Sigmoid colon (tissue), 7 donors: Measurements from ENCODE around the gene UMPS. TPM values are rescaled to one million over a fixed set of nuclear protein-coding genes. Genes with fewer than 3 reads are reported as not detected.

Source experiments
- DNase-seq: peaks from one replicate; pipeline ENCODE4 v3.0.0-alpha.2; 2019
- H3K27ac ChIP-seq, 4 donors: fragments of 200-600 bp; sonication (generic); one replicate each; pipeline ENCODE4 v1.5.1; 2016 to 2019; ENCODE audit warnings: mild to moderate bottlenecking in 1 of 4
- H3K27me3 ChIP-seq, 3 donors: fragments of 200-600 bp; sonication (generic); one replicate each; pipeline ENCODE4 v1.5.1; 2019; ENCODE audit warnings: mild to moderate bottlenecking in 1 of 3
- H3K36me3 ChIP-seq, 4 donors: fragments of 200-600 bp; sonication (generic); one replicate each; pipeline ENCODE4 v1.5.1; 2016 to 2019
- H3K4me1 ChIP-seq, 4 donors: fragments of 200-600 bp; sonication (generic); one replicate each; pipeline ENCODE4 v1.5.1; 2017 to 2019
- H3K4me3 ChIP-seq, 4 donors: fragments of 200-600 bp; sonication (generic); one replicate each; pipeline ENCODE4 v1.5.1; 2017 to 2019; ENCODE audit warnings: mild to moderate bottlenecking in 2 of 4, moderate library complexity in 1 of 4
- H3K9me3 ChIP-seq, 4 donors: fragments of 200-600 bp in 3 of 4; sonication (generic) in 3 of 4; one replicate each; pipeline versions ENCODE4 v1.5.1 to v1.6.1; 2013 to 2019
- CTCF ChIP-seq, 4 experiments: fragments of 450-650 bp in 3 of 4; fragments of 200-600 bp in 1 of 4; IDR thresholded peaks; one replicate each; pipeline ENCODE4 v1.5.1; 2016 to 2019; ENCODE audit warnings: antibody characterized with exemption in 4 of 4, mild to moderate bottlenecking in 3 of 4, moderate library complexity in 2 of 4
- EP300 ChIP-seq, 4 donors: sonication (generic); formaldehyde crosslinking; IDR thresholded peaks; one replicate each; pipeline ENCODE4 v1.6.1; 2017; ENCODE audit warnings: antibody characterized with exemption in 4 of 4
- POLR2A ChIP-seq, 2 donors: fragments of 450-650 bp; IDR thresholded peaks; one replicate each; pipeline ENCODE4 v1.6.1; 2016; ENCODE audit warnings: antibody characterized with exemption in 2 of 2, mild to moderate bottlenecking in 2 of 2, moderate library complexity in 2 of 2
- POLR2AphosphoS5 ChIP-seq, 4 donors: sonication (generic); formaldehyde crosslinking; IDR thresholded peaks; one replicate each; pipeline ENCODE4 v1.6.1; 2017; ENCODE audit warnings: antibody characterized with exemption in 4 of 4
- WGBS, 2 donors: extraction: QIAGEN DNeasy Blood & Tissue Kit; methylation state at CpG; one replicate each; pipeline ENCODE4 v1.1.7; 2013; 5-methylcytosine and 5-hydroxymethylcytosine counted together
- intact Hi-C: fragments of 100-400 bp; cut with DNase I; formaldehyde crosslinking; loops from one replicate; pipeline ENCODE4 v1.15.1; 2023
- polyA plus RNA-seq, 3 donors: library from polyadenylated mRNA; stranded (reverse); fragments of 200-250 nt; gene quantifications; one replicate each; pipeline ENCODE4 v1.2.3, GENCODE V29; 2013
- total RNA-seq, 4 donors: library from RNA; depleted of rRNA; stranded (reverse); fragments of >200 nt; gene quantifications; one replicate each; pipeline ENCODE4 v1.1.0, GENCODE V29; 2016
- donor health status: healthy with polysubstance abuse.
- donor health status: Bipolar disorder and iron deficiency.
- donor health status: healthy.

Gene UMPS
- total and polyA plus RNA-seq, 7 donors = 16.7 to 25.1 (median 20.3) TPM

DNA sequence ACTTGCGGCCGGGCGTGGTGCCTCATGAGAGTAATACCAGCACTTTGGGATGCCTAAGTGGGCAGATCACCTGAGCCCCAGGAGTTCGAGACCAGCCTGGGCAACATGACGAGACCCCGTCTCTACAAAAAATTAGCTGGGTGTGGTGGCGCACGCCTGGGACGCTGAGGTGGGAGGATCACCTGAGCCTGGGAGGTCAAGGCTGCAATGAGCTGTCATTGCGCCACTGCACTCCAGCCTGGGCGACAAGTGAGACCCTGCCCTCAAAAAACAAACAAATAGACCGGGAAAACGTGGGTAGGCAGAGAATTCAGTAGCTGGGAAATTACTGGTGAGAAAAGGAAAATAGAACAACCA lies 667 bp downstream of the UMPS start:
- intact Hi-C loops = no loop called here
- TF ChIP-seq POLR2A (IDR thresholded peaks at IDR 0.05) (no peak), CTCF (IDR thresholded peaks at IDR 0.05) (no peak), POLR2AphosphoS5 (IDR thresholded peaks at IDR 0.05) (no peak), EP300 (IDR thresholded peaks at IDR 0.05) (no peak)
- Histone ChIP-seq H3K36me3 (peaks cover 0 to 9% (median 0%) of the 10 kb centered on the region in 4 donors), H3K27ac (peak overlapping the region in 3 of 4 donors; percentile 71 to 82 (median 80)), H3K4me3 (peak overlapping the region; percentile 66 to 94 (median 92)), H3K9me3 (no peaks in the 10 kb centered on the region), H3K27me3 (peaks cover 0 to 3% (median 0%) of the 10 kb centered on the region in 3 donors), H3K4me1 (peaks cover 0 to 31% (median 20%) of the 10 kb centered on the region in 4 donors)
- no peak for DNase-seq
- WGBS, 2 donors = 3 to 15% methylated on average over 13 of the region's 13 CpGs

DNA sequence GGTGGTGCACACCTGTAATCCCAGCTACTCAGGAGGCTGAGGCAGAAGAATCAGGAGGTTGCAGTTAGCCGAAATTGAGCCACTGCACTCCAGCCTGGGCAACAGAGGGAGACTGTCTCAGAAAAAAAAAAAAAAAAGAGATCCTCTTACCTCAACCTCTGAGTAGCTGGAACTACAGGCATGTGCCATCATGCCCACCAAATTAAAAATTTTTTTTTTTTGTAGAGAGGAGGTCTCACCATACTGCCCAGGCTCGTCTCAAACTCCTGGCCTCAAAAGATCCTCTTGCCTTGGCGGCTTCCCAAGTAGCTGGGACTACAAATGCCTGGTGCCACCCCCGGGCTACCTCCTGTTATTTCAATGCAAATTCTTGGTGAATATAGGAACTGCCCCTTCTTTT lies 1.5 kb downstream of the UMPS start:
- H3K27ac ChIP-seq = no peak overlapping the region
- TF ChIP-seq CTCF (IDR thresholded peaks at IDR 0.05) (no peak), POLR2A (IDR thresholded peaks at IDR 0.05) (no peak), EP300 (IDR thresholded peaks at IDR 0.05) (no peak), POLR2AphosphoS5 (IDR thresholded peaks at IDR 0.05) (no peak)
- intact Hi-C loops = no loop called here
- H3K27me3 ChIP-seq = no peaks in the 10 kb centered on the region
- DNase-seq = no peak
- H3K4me3 ChIP-seq = no peak overlapping the region
- peaks cover 0 to 13% (median 0%) of the 10 kb centered on the region in 4 donors for H3K36me3 ChIP-seq
- peaks cover 0 to 31% (median 20%) of the 10 kb centered on the region in 4 donors for H3K4me1 ChIP-seq
- WGBS, 2 donors = 86 to 92% methylated on average over 4 of the region's 4 CpGs
- no peaks in the 10 kb centered on the region for H3K9me3 ChIP-seq

DNA sequence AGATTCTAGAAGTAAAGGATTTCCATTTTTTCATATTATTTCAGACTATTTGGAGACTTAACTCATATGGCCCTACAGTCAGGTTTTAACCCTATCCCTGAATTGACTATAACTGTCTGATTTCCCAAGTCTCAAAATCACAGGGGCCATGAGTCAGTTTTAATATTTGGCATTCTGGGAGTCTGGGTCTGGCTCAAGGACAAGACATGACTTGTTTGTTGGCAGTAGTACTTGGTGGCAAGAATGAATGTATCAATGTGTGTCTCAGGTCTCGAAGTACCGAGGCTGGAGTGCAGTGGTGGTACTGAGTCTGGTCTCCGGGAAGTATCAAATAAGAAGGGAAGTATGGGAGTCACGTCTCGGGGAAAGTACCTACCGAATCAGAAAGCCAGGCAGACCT lies 10.8 kb downstream of the UMPS start:
- Histone ChIP-seq H3K4me1 (peaks cover 0 to 7% (median 0%) of the 10 kb centered on the region in 4 donors), H3K27me3 (no peaks in the 10 kb centered on the region), H3K36me3 (peaks cover 20 to 94% (median 39%) of the 10 kb centered on the region in 4 donors), H3K9me3 (no peaks in the 10 kb centered on the region), H3K4me3 (no peak overlapping the region), H3K27ac (no peak overlapping the region)
- intact Hi-C loops = no loop called here
- WGBS, 2 donors = 95 to 96% methylated on average over 6 of the region's 6 CpGs
- TF ChIP-seq POLR2A (IDR thresholded peaks at IDR 0.05) = no peak
- no peak for TF ChIP-seq POLR2AphosphoS5 (IDR thresholded peaks at IDR 0.05)
- TF ChIP-seq CTCF (IDR thresholded peaks at IDR 0.05) = no peak
- no peak for TF ChIP-seq EP300 (IDR thresholded peaks at IDR 0.05)
- no peak for DNase-seq

DNA sequence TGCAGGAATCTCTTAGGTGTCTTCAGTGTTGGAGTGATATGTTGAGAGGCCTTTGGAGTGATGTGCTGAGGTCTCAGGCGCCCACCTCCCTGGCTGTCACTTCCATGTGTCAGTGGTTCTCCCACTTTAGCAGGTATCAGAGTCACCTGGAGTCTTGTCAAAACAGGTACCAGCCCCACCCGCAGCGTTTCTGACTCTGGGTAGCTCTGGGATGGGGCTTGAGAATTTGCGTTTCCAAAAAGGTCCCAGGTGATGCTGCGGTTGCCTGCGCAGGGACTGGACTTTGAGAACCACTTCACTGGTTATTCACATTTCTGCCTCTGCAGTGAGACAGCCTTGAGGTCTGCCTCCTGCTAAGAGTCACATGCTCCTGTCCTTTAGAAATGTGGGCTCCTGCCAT lies 15.5 kb downstream of the UMPS start:
- 95 to 96% methylated on average over 6 of the region's 6 CpGs for WGBS, 2 donors
- Histone ChIP-seq H3K36me3 (peaks cover 10 to 65% (median 18%) of the 10 kb centered on the region in 4 donors), H3K9me3 (no peaks in the 10 kb centered on the region), H3K27me3 (no peaks in the 10 kb centered on the region), H3K27ac (no peak overlapping the region), H3K4me1 (no peaks in the 10 kb centered on the region), H3K4me3 (no peak overlapping the region)
- no peak for DNase-seq
- intact Hi-C loops = no loop called here
- TF ChIP-seq POLR2A (IDR thresholded peaks at IDR 0.05) = no peak
- no peak for TF ChIP-seq EP300 (IDR thresholded peaks at IDR 0.05)
- TF ChIP-seq CTCF (IDR thresholded peaks at IDR 0.05) = no peak
- no peak for TF ChIP-seq POLR2AphosphoS5 (IDR thresholded peaks at IDR 0.05)
